CD1c-positive myeloid dendritic cell (primary cell): ENCODE results near the gene KCNJ1.

Experiments used
- DNase-seq: peaks from one replicate; pipeline ENCODE4 v3.0.0-alpha.2; 2016; ENCODE audit errors: extremely low spot score

The KCNJ1 gene

DNA sequence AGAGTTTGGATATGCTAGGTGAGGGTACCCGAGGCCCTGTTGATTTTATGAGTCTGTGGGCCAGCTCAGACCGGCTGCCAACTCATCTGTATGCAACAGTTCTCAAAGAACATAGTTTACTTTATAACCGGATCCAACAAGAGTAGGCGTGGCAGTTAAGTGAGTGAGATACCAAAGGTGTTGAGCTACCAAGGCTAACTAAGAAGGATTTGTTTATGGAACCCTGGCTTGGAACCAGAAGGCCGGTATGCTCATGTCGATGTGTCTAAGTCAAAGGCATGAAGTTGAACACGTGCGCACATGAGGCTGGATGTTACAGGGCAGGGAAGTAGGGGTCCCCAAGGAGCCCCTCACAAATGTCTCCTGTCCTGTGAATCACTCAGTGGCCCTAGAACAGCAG, at the start of gene KCNJ1:
TSS of gene KCNJ1 (minus strand) at position 20 of the 400 bp plus-strand sequence. CDS start 27,053 bp downstream, outside the sequence.
- no peak for DNase-seq

DNA sequence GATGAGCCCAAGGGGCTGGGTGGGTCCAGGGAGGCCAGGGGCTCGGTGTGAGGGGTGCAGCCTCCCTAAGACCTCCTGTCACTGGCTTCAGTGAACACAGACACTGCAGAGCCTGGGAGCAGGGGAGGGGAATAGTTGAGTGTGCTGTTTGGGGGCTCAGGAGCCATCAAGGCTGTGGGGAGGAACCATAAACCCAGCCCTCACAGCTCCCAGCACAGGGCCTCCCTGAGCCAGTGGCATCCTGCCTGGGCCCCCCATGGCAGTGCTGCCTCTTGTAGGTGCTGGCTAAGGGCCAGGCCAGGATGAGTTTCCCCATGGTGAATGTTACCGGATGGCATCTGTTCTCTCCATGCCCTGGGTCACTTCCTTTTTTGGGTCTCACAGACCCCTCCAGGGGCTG, 49.6 kb upstream of the KCNJ1 start:
- no peak for DNase-seq

DNA sequence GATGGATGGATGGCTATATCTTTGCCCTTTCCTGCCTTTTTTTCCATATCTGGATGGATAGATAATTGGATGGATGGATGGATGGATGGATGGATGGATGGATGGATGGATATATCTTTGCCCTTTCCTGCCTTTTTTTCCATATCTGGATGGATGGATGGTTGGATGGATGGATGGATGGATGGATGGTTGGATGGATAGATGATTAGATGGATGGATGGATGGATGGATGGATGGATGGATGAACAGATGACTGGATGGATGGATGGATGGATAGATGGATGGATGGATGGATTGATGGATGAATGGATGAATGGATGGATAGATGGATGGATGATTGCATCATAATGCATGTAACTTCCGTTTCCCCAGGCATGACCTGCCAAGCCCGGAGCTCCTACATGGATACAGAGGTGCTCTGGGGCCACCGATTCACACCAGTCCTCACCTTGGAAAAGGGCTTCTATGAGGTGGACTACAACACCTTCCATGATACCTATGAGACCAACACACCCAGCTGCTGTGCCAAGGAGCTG, 49.0 kb upstream of the KCNJ1 start:
- DNase-seq, result no peak

GRCh38 chr11:128915149-128915521, 48.0 kb upstream of the KCNJ1 start:
- DNase-seq, result no peak

GRCh38 chr11:128914216-128915148, 47.4 kb upstream of the KCNJ1 start:
- no peak for DNase-seq

GRCh38 chr11:128913806-128914205, 46.7 kb upstream of the KCNJ1 start:
- no peak for DNase-seq

GRCh38 chr11:128911701-128912100, 44.6 kb upstream of the KCNJ1 start:
- DNase-seq, result no peak

DNA sequence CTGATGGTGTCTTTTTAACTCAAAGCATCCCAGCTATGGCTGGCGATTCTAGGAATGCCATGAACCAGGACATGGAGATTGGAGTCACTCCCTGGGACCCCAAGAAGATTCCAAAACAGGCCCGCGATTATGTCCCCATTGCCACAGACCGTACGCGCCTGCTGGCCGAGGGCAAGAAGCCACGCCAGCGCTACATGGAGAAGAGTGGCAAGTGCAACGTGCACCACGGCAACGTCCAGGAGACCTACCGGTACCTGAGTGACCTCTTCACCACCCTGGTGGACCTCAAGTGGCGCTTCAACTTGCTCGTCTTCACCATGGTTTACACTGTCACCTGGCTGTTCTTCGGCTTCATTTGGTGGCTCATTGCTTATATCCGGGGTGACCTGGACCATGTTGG, 44.1 kb upstream of the KCNJ1 start:
- DNase-seq, result no peak

GRCh38 chr11:128910576-128910975, 43.5 kb upstream of the KCNJ1 start:
- DNase-seq, result no peak

DNA sequence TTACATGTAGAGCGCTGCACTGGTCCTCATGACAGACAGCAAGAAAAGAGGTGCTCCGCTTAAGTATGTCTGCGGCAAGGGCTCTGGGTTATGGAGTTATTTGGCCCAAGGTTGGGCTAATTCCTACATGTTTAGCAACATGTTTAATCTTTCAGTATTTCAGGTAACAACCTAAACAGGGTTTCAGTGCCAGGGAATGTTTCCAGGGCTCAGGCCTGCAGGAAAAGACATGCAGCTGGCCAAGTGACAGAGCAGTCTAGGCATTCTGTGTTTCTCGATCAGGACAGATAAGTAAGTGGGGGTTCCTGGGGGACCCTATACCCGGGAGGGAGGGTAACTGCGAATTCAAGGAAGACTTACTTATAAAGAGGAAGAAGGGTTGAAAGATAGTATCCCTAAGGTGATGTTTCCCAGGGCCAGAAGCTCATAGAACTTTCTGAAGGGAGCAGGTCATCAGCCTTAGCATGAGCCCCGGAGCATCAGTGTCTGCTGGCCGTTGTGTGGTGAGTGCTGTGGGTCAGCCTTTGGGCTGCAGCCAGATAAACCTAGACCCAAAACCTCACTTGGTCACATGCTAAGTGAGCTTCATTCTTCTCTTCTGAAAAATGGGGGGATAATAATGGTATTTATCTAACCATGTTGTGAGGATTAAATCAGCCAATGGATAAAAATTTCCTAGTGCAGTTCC, 42.5 kb upstream of the KCNJ1 start:
- DNase-seq, result no peak

DNA sequence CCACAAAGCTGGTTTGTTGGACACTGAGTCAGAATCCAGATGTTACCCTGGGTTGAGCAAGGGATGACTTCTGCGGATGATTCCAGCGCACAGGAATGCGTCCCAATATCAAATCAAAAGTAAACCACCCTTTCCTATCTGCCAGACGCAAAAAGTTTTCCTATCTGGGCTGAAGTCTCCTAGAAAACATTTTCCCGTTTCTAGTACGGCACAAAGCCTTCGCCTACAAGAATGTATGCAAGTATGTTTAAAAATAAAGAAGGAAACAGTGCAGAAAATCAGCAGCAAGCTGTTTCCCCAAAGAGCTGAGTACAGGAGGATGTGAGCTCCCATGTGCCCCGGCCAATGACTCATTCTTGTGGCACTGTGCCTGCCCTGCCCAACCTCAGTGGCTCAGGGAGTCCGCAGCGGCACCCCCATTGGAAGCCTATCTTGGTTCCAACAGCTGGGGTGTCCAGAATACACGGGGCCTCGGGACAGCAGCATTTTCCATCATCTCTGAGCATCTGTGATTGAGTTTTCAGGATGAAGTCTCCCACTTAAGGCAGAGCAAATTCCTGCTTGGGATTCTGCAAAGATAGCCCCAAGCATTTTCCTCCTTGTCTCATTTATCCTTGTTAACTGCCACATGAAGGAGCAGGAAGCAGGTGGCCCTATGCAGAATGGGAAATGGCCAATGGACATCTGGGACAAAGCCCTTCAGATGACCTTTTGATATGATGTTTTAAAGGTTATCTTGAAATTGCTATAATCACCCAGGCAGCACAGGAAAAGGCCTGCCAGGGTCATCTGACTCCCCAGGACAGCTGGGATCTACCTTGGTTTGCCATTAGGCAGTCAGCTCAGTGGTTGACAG, 41.5 kb upstream of the KCNJ1 start:
- peak; percentile 71 for DNase-seq

DNA sequence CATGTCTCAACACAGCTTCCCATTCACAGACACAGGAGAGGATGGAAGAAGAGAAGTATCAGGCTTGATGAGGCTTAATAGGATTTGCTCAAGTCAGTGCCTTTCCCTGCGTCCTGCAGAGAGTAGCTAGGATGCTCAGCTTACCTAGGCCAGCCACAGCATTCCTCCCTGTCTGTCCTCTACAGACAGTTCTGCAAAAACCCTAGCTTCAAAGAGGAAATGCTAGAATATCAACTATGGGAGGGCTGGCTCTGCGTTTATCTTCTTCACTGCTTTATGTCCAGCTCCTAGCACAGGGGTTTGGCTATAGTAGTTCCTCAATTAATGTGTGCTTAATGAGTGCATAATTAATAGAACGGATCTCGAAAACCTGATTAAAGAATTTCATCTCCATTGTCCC, 40.5 kb upstream of the KCNJ1 start:
- peak; percentile 21 for DNase-seq

GRCh38 chr11:128906185-128907050, 39.3 kb upstream of the KCNJ1 start:
- peak; percentile 85 for DNase-seq

- no peak for DNase-seq
Observed at GRCh38 chr11:128905345-128906184, 38.5 kb upstream of the KCNJ1 start.

- DNase-seq, result peak; percentile 64
Observed at GRCh38 chr11:128904656-128905344, 37.7 kb upstream of the KCNJ1 start.

GRCh38 chr11:128904303-128904655, 37.2 kb upstream of the KCNJ1 start:
- no peak for DNase-seq

DNA sequence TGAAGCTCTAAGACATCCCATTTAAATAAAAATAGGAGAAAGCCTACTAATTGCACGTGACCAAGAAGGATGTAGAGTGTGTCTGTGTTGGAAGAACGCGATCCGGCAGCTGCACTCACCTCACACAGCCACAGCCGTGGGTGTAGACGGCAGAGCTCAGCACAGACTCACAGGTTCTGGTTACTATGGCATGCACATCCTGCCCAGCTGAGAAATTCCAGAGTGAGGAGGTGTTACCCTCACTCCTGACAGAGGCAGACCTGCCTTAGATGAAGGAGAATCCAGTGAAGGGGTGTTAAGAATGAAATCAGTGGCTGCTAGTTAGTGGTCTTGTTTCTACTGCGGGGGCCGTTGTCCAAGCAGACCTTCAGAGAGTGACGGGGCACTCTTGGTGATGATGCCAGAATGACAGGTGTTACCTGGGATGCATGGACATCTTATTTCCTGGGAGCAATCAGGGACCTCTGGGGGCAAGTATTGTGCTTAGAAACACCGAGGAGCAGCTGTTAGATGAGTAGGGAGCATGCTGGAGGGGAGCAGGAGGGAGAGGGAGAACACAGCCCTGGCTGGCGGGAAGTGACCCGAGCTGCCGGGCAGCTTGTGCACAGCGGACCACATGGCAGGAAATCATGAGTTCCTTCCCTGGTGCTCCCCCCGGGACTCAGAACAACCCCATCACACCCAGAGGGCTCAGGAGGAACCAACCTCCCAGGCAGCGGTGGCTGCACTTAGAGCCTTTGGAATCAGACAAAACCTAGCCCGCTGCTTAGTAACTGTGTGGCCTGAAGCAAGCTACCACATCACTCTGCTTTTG, 36.4 kb upstream of the KCNJ1 start:
- peak; percentile 66 for DNase-seq

DNA sequence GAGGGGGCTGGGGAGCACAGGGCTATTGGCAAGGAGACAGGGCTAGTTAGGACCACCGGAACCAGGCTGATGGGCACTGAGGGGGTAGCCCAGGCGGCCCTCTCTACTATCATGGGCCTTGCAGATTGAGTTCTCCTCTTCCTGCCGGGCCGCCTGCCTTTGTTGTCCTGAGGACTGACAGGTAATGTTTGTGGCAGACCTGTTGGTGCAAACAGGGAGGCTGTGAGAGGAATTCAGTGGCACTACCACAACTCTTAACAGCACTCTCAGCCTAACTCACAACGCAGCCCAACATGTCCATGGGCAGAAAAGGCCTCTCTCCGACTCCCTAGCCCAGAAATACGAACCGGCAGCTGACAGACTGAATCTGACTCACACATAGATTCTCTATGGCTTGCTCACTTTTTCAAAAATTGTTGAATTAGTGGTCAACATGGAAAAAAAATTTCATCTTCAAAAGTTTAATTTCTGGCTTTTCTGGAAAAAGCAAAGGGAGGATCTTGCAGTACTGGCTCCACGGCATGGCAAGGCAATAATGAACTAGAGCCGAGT, 35.5 kb upstream of the KCNJ1 start:
- no peak for DNase-seq
